ENCODE data around the gene OPN3.

DNA sequence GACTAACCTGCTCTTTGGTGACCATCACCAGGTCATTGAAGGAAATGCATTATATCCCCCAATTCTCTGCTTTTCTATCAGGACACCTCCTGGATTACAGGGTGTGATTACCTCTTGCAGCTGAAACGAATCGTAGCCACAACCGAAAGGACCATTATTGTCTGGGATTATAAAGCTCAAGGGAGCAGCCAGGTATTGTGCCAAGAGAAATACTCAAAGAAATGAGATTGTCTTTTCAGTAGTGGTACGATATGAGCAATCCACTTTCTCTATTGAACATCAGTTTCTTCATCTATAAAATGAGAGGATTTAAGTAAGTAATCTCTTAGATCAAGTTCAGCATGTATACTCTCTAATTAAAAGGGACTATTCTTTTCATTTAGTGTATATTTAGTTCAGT, 39.2 kb upstream of the OPN3 start:
- TF ChIP-seq CTCF (IDR thresholded peaks at IDR 0.05; ENCODE audit: low read depth, low read length) (no peak), POLR2A (IDR thresholded peaks at IDR 0.05; ENCODE audit: extremely low read depth, insufficient read length) (no peak)

Measured in NB4 (cell line).